ENCODE measurements around the gene ELP6.
"Not testable (repeated sequence)": the region's sequence is repeated elsewhere in the genome, so short reads cannot be mapped to it uniquely, and the experiment has no call there.

The ELP6 gene

GRCh38 chr3:47512416-47513124 lies 942 bp downstream of the ELP6 start:
- DNase-seq = peak in 13 of 51 donors; percentile 4 to 33 (median 20)

- DNase-seq = not testable (repeated sequence)
Observed at GRCh38 chr3:47505267-47505666, 8.2 kb downstream of the ELP6 start.

GRCh38 chr3:47504113-47504512 lies 9.4 kb downstream of the ELP6 start:
- DNase-seq = no peak

- DNase-seq = no peak
Observed at GRCh38 chr3:47503033-47503432, 10.5 kb downstream of the ELP6 start.

- no peak for DNase-seq
Observed at GRCh38 chr3:47496892-47497291, 16.6 kb downstream of the ELP6 start.

- DNase-seq = no peak
Observed at GRCh38 chr3:47495886-47496285, 17.6 kb downstream of the ELP6 start.

- DNase-seq = no peak
Observed at GRCh38 chr3:47495111-47495510, 18.4 kb downstream of the ELP6 start.

- no peak for DNase-seq
Observed at GRCh38 chr3:47491777-47492176, 21.7 kb downstream of the ELP6 start.

GRCh38 chr3:47491186-47491585 lies 22.3 kb downstream of the ELP6 start:
- no peak for DNase-seq

- DNase-seq = no peak
Observed at GRCh38 chr3:47487265-47487664, 26.2 kb downstream of the ELP6 start.

GRCh38 chr3:47485812-47486211 lies 27.7 kb downstream of the ELP6 start:
- no peak for DNase-seq

GRCh38 chr3:47482366-47482765 lies 31.1 kb downstream of the ELP6 start:
- DNase-seq = no peak

- DNase-seq = not testable (repeated sequence)
Observed at GRCh38 chr3:47481763-47482162, 31.7 kb downstream of the ELP6 start.

- not testable (repeated sequence) for DNase-seq
Observed at GRCh38 chr3:47480267-47480666, 33.2 kb downstream of the ELP6 start.

- no peak for DNase-seq
Observed at GRCh38 chr3:47479826-47480160, 33.7 kb downstream of the ELP6 start.

GRCh38 chr3:47478022-47478421 lies 35.5 kb downstream of the ELP6 start:
- no peak for DNase-seq

- peak in 1 of 51 donors; percentile 7 for DNase-seq
Observed at GRCh38 chr3:47476644-47477199, 36.8 kb downstream of the ELP6 start.

- no peak for DNase-seq
Observed at GRCh38 chr3:47476330-47476626, 37.2 kb downstream of the ELP6 start.

GRCh38 chr3:47475570-47476329 lies 37.8 kb downstream of the ELP6 start, which contains the start of gene SCAP:
TSS of gene SCAP (minus strand) at chr3:47475941. CDS start at chr3:47442993, 32,948 bp downstream.
- peak; percentile 41 to 94 (median 87) for DNase-seq

GRCh38 chr3:47475029-47475569 lies 38.4 kb downstream of the ELP6 start:
- no peak for DNase-seq

- no peak for DNase-seq
Observed at GRCh38 chr3:47473391-47473790, 40.1 kb downstream of the ELP6 start.

GRCh38 chr3:47469616-47470015 lies 43.9 kb downstream of the ELP6 start:
- no peak for DNase-seq

GRCh38 chr3:47468315-47468714 lies 45.2 kb downstream of the ELP6 start:
- not testable (repeated sequence) for DNase-seq

Data from hypothalamus (tissue), 51 donors.